Nephron progenitor cell (in vitro differentiated cells): ENCODE results near the gene FSIP1.
A peak's percentile ranks its signal among the peaks of the same experiment; 100 is the strongest.

Source experiments
- DNase-seq: peaks from one replicate; pipeline ENCODE4 v3.0.0; 2021
- H3K27ac Mint-ChIP-seq: 2 replicates; pipeline ENCODE4 v1.8.0; 2021; ENCODE audit warnings: mild to moderate bottlenecking, moderate library complexity, mixed read lengths
- H3K27me3 Mint-ChIP-seq: 2 replicates; pipeline ENCODE4 v1.8.0; 2021; ENCODE audit warnings: mild to moderate bottlenecking, low read depth, mixed read lengths; ENCODE audit not compliant: poor library complexity
- H3K36me3 Mint-ChIP-seq: 2 replicates; pipeline ENCODE4 v1.8.0; 2021; ENCODE audit warnings: low read depth, mixed read lengths
- H3K4me1 Mint-ChIP-seq: 2 replicates; pipeline ENCODE4 v1.8.0; 2021; ENCODE audit warnings: mixed read lengths
- H3K4me3 Mint-ChIP-seq: 2 replicates; pipeline ENCODE4 v1.8.0; 2021; ENCODE audit warnings: mild to moderate bottlenecking, moderate library complexity, mixed read lengths
- H3K9me3 Mint-ChIP-seq: 2 replicates; pipeline ENCODE4 v1.8.0; 2021; ENCODE audit warnings: mild to moderate bottlenecking, moderate library complexity, mixed read lengths
- CTCF ChIP-seq: fragments of 200-600 bp; sonication (generic); IDR thresholded peaks from 2 replicates; pipeline ENCODE4 v1.5.0; 2021; ENCODE audit warnings: antibody characterized with exemption

The FSIP1 gene

GRCh38 chr15:39645976-39646257 is 136.7 kb downstream of the FSIP1 start:
- no peak for DNase-seq
- Mint-ChIP-seq H3K4me1 (peaks cover 40% of the 10 kb centered on the region), H3K27me3 (no peaks in the 10 kb centered on the region), H3K9me3 (no peaks in the 10 kb centered on the region), H3K27ac (no peak overlapping the region), H3K4me3 (no peak overlapping the region), H3K36me3 (no peaks in the 10 kb centered on the region)
- TF ChIP-seq CTCF, result no peak

GRCh38 chr15:39645138-39645975 is 137.3 kb downstream of the FSIP1 start:
- H3K9me3 Mint-ChIP-seq, result no peaks in the 10 kb centered on the region
- H3K27ac Mint-ChIP-seq, result no peak overlapping the region

GRCh38 chr15:39644136-39644535 is 138.5 kb downstream of the FSIP1 start:
- Mint-ChIP-seq H3K36me3 (no peaks in the 10 kb centered on the region), H3K4me3 (peak overlapping the region; percentile 16), H3K4me1 (peaks cover 40% of the 10 kb centered on the region), H3K27me3 (no peaks in the 10 kb centered on the region), H3K9me3 (no peaks in the 10 kb centered on the region), H3K27ac (peak overlapping the region; percentile 38)
- DNase-seq, result peak; percentile 34
- TF ChIP-seq CTCF, result no peak

More at GRCh38 chr15:39645138-39645975, 137.3 kb downstream of the FSIP1 start:
- Mint-ChIP-seq H3K27me3 (no peaks in the 10 kb centered on the region), H3K36me3 (no peaks in the 10 kb centered on the region), H3K4me1 (peaks cover 40% of the 10 kb centered on the region), H3K4me3 (no peak overlapping the region)
- TF ChIP-seq CTCF, result no peak
- DNase-seq, result no peak

- Mint-ChIP-seq H3K4me1 (peaks cover 40% of the 10 kb centered on the region), H3K36me3 (no peaks in the 10 kb centered on the region), H3K27ac (no peak overlapping the region), H3K4me3 (no peak overlapping the region), H3K9me3 (no peaks in the 10 kb centered on the region), H3K27me3 (no peaks in the 10 kb centered on the region)
- TF ChIP-seq CTCF, result no peak
- DNase-seq, result no peak
Measured at GRCh38 chr15:39643727-39644126, 138.9 kb downstream of the FSIP1 start.

- no peaks in the 10 kb centered on the region for H3K27me3 Mint-ChIP-seq
- H3K4me3 Mint-ChIP-seq, result no peak overlapping the region
- no peak for TF ChIP-seq CTCF
- H3K36me3 Mint-ChIP-seq, result no peaks in the 10 kb centered on the region
- H3K27ac Mint-ChIP-seq, result no peak overlapping the region
- H3K9me3 Mint-ChIP-seq, result no peaks in the 10 kb centered on the region
- H3K4me1 Mint-ChIP-seq, result peaks cover 40% of the 10 kb centered on the region
- no peak for DNase-seq
Measured at GRCh38 chr15:39642011-39642640, 140.5 kb downstream of the FSIP1 start.
